ENCODE results near the gene TLL2.

Gene TLL2

GRCh38 chr10:96387161-96387560 is 126.6 kb downstream of the TLL2 start:
- DNase-seq: no peak

- DNase-seq: no peak
Observed at GRCh38 chr10:96384506-96384905, 129.2 kb downstream of the TLL2 start.

GRCh38 chr10:96380821-96381220 is 132.9 kb downstream of the TLL2 start:
- no peak for DNase-seq

- DNase-seq: no peak
Observed at GRCh38 chr10:96379758-96380157, 134.0 kb downstream of the TLL2 start.

- DNase-seq: no peak
Observed at GRCh38 chr10:96378741-96379140, 135.0 kb downstream of the TLL2 start.

GRCh38 chr10:96377816-96378294 is 135.9 kb downstream of the TLL2 start:
- DNase-seq: no peak

GRCh38 chr10:96376483-96376882 is 137.2 kb downstream of the TLL2 start:
- DNase-seq: no peak

GRCh38 chr10:96374985-96375830 is 138.5 kb downstream of the TLL2 start:
- DNase-seq: peak; percentile 95

- DNase-seq: no peak
Observed at GRCh38 chr10:96374639-96374984, 139.1 kb downstream of the TLL2 start.

- no peak for DNase-seq
Observed at GRCh38 chr10:96374004-96374403, 139.7 kb downstream of the TLL2 start.

- no peak for DNase-seq
Observed at GRCh38 chr10:96371356-96371755, 142.4 kb downstream of the TLL2 start.

GRCh38 chr10:96370584-96371157 is 143.1 kb downstream of the TLL2 start:
- peak; percentile 58 for DNase-seq

GRCh38 chr10:96369890-96370583 is 143.7 kb downstream of the TLL2 start:
- DNase-seq: no peak

- DNase-seq: no peak
Observed at GRCh38 chr10:96368971-96369370, 144.8 kb downstream of the TLL2 start.

GRCh38 chr10:96367470-96367869 is 146.3 kb downstream of the TLL2 start:
- DNase-seq: no peak

- no peak for DNase-seq
Observed at GRCh38 chr10:96366508-96366907, 147.2 kb downstream of the TLL2 start.

GRCh38 chr10:96365571-96365970 is 148.2 kb downstream of the TLL2 start:
- no peak for DNase-seq

- no peak for DNase-seq
Observed at GRCh38 chr10:96360766-96361165, 153.0 kb downstream of the TLL2 start.

- no peak for DNase-seq
Observed at GRCh38 chr10:96360331-96360730, 153.4 kb downstream of the TLL2 start.

- DNase-seq: no peak
Observed at GRCh38 chr10:96359616-96360015, 154.1 kb downstream of the TLL2 start.

GRCh38 chr10:96358851-96359540 is 154.7 kb downstream of the TLL2 start, which contains the start of gene OPALIN:
Gene OPALIN, minus strand, starts transcription at chr10:96359002. Its CDS starts 106 bp downstream, at chr10:96358896.
- DNase-seq: no peak

- no peak for DNase-seq
Observed at GRCh38 chr10:96357038-96357620, 156.6 kb downstream of the TLL2 start.

GRCh38 chr10:96352582-96352981 is 161.1 kb downstream of the TLL2 start:
- no peak for DNase-seq

All from 8988T (cell line).